Mesenchymal stem cell (in vitro differentiated cells and primary cell): ENCODE data around the gene MAP4K3.

Source experiments
- DNase-seq: peaks from one replicate; pipeline ENCODE4 v3.0.0-alpha.2; 2013
- H2AFZ ChIP-seq: one replicate; pipeline ENCODE4 v1.6.1; 2013; ENCODE audit warnings: low read depth, mild to moderate bottlenecking, control low read depth, inconsistent platforms, low read length, moderate library complexity
- H2AK5ac ChIP-seq: 2 replicates; pipeline ENCODE4 v1.6.1; 2013; ENCODE audit warnings: low read length, moderate library complexity, mild to moderate bottlenecking, inconsistent platforms; ENCODE audit not compliant: severe bottlenecking
- H2BK120ac ChIP-seq: one replicate; pipeline ENCODE4 v1.6.1; 2013; ENCODE audit warnings: low read depth, mild to moderate bottlenecking, inconsistent platforms, low read length, moderate library complexity
- H2BK12ac ChIP-seq, 2 experiments: one replicate each; pipeline ENCODE4 v1.6.1; 2013; ENCODE audit warnings: inconsistent platforms in 2 of 2, low read length in 2 of 2, mild to moderate bottlenecking in 2 of 2, moderate library complexity in 2 of 2, control low read depth in 1 of 2
- H2BK15ac ChIP-seq: one replicate; pipeline ENCODE4 v1.6.1; 2013; ENCODE audit warnings: mild to moderate bottlenecking, low read depth, inconsistent platforms; ENCODE audit not compliant: poor library complexity, severe bottlenecking
- H2BK5ac ChIP-seq: 2 replicates; pipeline ENCODE4 v1.6.1; 2013; ENCODE audit warnings: low read depth, mild to moderate bottlenecking, low read length, control low read depth, inconsistent platforms; ENCODE audit not compliant: poor library complexity, severe bottlenecking
- H3K14ac ChIP-seq, 2 experiments: one replicate each; pipeline ENCODE4 v1.6.1; 2013; ENCODE audit warnings: inconsistent platforms in 2 of 2, low read length in 2 of 2, control low read depth in 1 of 2, mild to moderate bottlenecking in 1 of 2, moderate library complexity in 1 of 2
- H3K18ac ChIP-seq, 2 experiments: one replicate each; pipeline ENCODE4 v1.6.1; 2013; ENCODE audit warnings: inconsistent platforms in 2 of 2, low read length in 2 of 2, control low read depth in 1 of 2, low read depth in 1 of 2, mild to moderate bottlenecking in 1 of 2
- H3K23ac ChIP-seq, 2 experiments: one replicate each; pipeline ENCODE4 v1.6.1; 2013; ENCODE audit warnings: inconsistent platforms in 2 of 2, low read length in 2 of 2, mild to moderate bottlenecking in 2 of 2, moderate library complexity in 2 of 2, control low read depth in 1 of 2
- H3K27ac ChIP-seq: 2 replicates; pipeline ENCODE4 v1.5.1; 2013; ENCODE audit warnings: mild to moderate bottlenecking, moderate library complexity, low read length, control low read depth, inconsistent platforms; ENCODE audit not compliant: poor library complexity, severe bottlenecking
- H3K27me3 ChIP-seq, 2 experiments: 2 replicates each; pipeline versions ENCODE4 v1.6.1 to v1.7.0; 2013; ENCODE audit warnings: low read length in 2 of 2, mild to moderate bottlenecking in 2 of 2, moderate library complexity in 2 of 2, control low read depth in 1 of 2, inconsistent platforms in 1 of 2; ENCODE audit not compliant: control insufficient read depth in 1 of 2, insufficient read depth in 1 of 2
- H3K36me3 ChIP-seq, 2 experiments: 2 replicates each; pipeline versions ENCODE4 v1.6.1 to v1.7.0; 2013; ENCODE audit warnings: low read length in 2 of 2, control low read depth in 1 of 2, inconsistent platforms in 1 of 2, low read depth in 1 of 2, mild to moderate bottlenecking in 1 of 2; ENCODE audit not compliant: insufficient read depth in 2 of 2, control insufficient read depth in 1 of 2
- H3K4ac ChIP-seq, 2 experiments: one replicate each; pipeline ENCODE4 v1.6.1; 2013; ENCODE audit warnings: inconsistent platforms in 2 of 2, low read length in 2 of 2, mild to moderate bottlenecking in 2 of 2, moderate library complexity in 2 of 2, control low read depth in 1 of 2, low read depth in 1 of 2
- H3K4me1 ChIP-seq: 2 replicates; pipeline ENCODE4 v1.6.1; 2013; ENCODE audit warnings: low read depth, low read length, control low read depth; ENCODE audit not compliant: control insufficient read depth, insufficient read depth
- H3K4me2 ChIP-seq: 2 replicates; pipeline ENCODE4 v1.6.1; 2013; ENCODE audit warnings: low read length, mild to moderate bottlenecking, inconsistent platforms; ENCODE audit not compliant: poor library complexity, severe bottlenecking
- H3K4me3 ChIP-seq, 2 experiments: 2 replicates each; pipeline versions ENCODE4 v1.5.1 to v1.7.0; 2013; ENCODE audit warnings: low read length in 2 of 2, mild to moderate bottlenecking in 2 of 2, control low read depth in 1 of 2, low read depth in 1 of 2; ENCODE audit not compliant: insufficient read depth in 1 of 2
- H3K79me1 ChIP-seq: replicated peaks from 2 replicates; pipeline ENCODE4 v1.6.1; 2013; ENCODE audit warnings: mild to moderate bottlenecking, control low read depth, low read length, inconsistent platforms; ENCODE audit not compliant: poor library complexity, severe bottlenecking
- H3K9ac ChIP-seq: 2 replicates; pipeline ENCODE4 v1.7.0; 2013; ENCODE audit warnings: mild to moderate bottlenecking, low read length, moderate library complexity
- H3K9me3 ChIP-seq: 2 replicates; pipeline ENCODE4 v1.7.0; 2013; ENCODE audit warnings: mild to moderate bottlenecking, low read length; ENCODE audit not compliant: control insufficient read depth
- H4K8ac ChIP-seq: one replicate; pipeline ENCODE4 v1.6.1; 2013; ENCODE audit warnings: inconsistent platforms, mild to moderate bottlenecking, low read length, moderate library complexity
- H4K91ac ChIP-seq: one replicate; pipeline ENCODE4 v1.6.1; 2013; ENCODE audit warnings: mild to moderate bottlenecking, low read length, inconsistent platforms
- WGBS: methylation state at CpG from one replicate; pipeline ENCODE4 v1.1.7; 2013; ENCODE audit warnings: mixed read lengths; 5-methylcytosine and 5-hydroxymethylcytosine counted together

MAP4K3 gene

DNA sequence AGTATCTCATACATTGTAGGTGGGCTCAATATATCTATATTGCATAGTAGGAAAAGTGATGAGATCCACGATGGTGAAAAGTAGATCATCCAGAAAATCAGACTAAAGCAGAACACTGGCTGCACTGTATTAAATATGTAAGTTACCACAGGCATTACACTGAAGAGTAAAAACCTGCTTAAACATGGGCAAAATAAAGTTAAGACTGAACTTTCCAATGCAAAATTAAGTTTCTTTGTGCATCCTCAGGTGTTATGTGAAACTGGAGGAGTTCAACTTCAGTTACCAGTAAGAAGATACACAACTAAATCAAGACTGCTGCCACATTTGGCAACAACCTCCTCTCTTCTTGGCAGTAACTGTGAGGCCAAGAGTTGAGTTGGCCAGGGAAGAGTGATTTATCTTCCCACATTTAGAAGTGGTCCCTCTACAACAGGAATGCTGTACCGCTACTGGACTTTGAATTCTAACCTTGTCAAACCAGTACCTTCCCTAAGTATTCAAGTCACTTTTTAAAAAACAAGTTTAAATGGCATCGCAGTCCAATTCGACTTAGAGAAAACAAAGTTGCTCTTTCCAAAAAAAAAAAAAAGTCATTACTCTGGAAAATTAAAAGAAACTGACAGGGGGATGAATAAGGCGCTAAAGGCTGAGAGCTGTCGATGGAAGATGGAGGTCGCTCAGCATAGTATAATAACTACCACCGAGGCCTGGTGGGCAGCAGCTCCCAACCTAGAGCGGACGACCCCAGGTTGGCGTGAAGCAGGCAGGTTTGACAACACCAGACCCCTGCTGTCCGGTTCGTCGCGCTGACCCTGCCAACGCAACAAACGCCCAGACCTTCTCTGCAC, 1.1 kb downstream of the MAP4K3 start:
- DNase-seq, result peak; percentile 51
- no peak overlapping the region for H2BK5ac ChIP-seq

DNA sequence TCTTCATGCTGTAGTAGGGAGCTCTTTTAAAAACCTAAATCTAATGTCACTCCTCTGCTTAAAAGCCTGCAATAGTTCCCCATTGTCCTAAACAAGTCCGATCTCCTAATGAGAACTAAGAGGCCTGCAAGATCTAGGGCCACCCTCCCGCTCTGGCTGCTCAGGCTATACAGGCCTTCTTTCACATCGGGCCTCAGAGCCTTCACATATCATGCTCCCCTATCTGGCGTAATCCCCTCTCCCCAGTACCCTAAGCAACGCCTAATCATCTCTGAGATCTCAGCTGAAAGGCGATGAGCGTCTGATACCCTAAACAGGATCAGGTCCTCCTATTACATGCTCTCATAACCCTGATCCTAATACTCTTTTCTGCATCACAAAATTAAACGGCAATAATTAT, 1.9 kb downstream of the MAP4K3 start:
- Histone ChIP-seq H3K36me3 (no peaks in the 10 kb centered on the region), H3K9me3 (no peaks in the 10 kb centered on the region), H3K27ac (peak overlapping the region; percentile 27), H3K9ac (peak overlapping the region; percentile 92), H3K79me1 (peaks cover 4% of the 10 kb centered on the region), H3K14ac (peak overlapping the region in 1 of 2 experiments; percentile 62), H3K27me3 (no peaks in the 10 kb centered on the region), H3K4me2 (peak overlapping the region; percentile 85), H2BK15ac (peak overlapping the region; percentile 36), H2AFZ (no peak overlapping the region), H3K18ac (peak overlapping the region; percentile 43 to 44), H4K8ac (no peak overlapping the region), H2AK5ac (no peak overlapping the region), H3K4ac (peak overlapping the region in 1 of 2 experiments; percentile 70), H3K4me1 (peaks cover 4% of the 10 kb centered on the region), H3K23ac (no peak overlapping the region), H4K91ac (no peak overlapping the region), H2BK120ac (no peak overlapping the region), H2BK12ac (peak overlapping the region in 1 of 2 experiments; percentile 92), H3K4me3 (peak overlapping the region; percentile 49 to 94), H2BK5ac (no peak overlapping the region)
- WGBS, result 30% methylated on average over 7 of the region's 8 CpGs
- DNase-seq, result peak; percentile 58

More for the DNA sequence above, 1.1 kb downstream of the MAP4K3 start:
- H4K8ac ChIP-seq, result peak overlapping the region; percentile 66
- WGBS, result 0% methylated on average over 14 of the region's 17 CpGs
- peak overlapping the region in 1 of 2 experiments; percentile 48 for H3K23ac ChIP-seq
- H3K4me2 ChIP-seq, result peak overlapping the region; percentile 60
- peak overlapping the region; percentile 84 to 94 for H3K4me3 ChIP-seq
- H3K36me3 ChIP-seq, result no peaks in the 10 kb centered on the region
- peak overlapping the region in 1 of 2 experiments; percentile 74 for H2BK12ac ChIP-seq
- H3K4ac ChIP-seq, result peak overlapping the region; percentile 66 to 92
- H4K91ac ChIP-seq, result peak overlapping the region; percentile 98
- H3K9ac ChIP-seq, result peak overlapping the region; percentile 92
- no peaks in the 10 kb centered on the region for H3K9me3 ChIP-seq
- peak overlapping the region; percentile 6 for H2AK5ac ChIP-seq
- H3K18ac ChIP-seq, result peak overlapping the region; percentile 93 to 96
- peak overlapping the region; percentile 97 for H2BK120ac ChIP-seq
- peak overlapping the region; percentile 46 for H2AFZ ChIP-seq
- H3K27me3 ChIP-seq, result no peaks in the 10 kb centered on the region
- peaks cover 6% of the 10 kb centered on the region for H3K4me1 ChIP-seq
- H3K79me1 ChIP-seq, result peaks cover 7% of the 10 kb centered on the region
- H3K14ac ChIP-seq, result peak overlapping the region in 1 of 2 experiments; percentile 50
- no peak overlapping the region for H2BK15ac ChIP-seq
- H3K27ac ChIP-seq, result peak overlapping the region; percentile 70

DNA sequence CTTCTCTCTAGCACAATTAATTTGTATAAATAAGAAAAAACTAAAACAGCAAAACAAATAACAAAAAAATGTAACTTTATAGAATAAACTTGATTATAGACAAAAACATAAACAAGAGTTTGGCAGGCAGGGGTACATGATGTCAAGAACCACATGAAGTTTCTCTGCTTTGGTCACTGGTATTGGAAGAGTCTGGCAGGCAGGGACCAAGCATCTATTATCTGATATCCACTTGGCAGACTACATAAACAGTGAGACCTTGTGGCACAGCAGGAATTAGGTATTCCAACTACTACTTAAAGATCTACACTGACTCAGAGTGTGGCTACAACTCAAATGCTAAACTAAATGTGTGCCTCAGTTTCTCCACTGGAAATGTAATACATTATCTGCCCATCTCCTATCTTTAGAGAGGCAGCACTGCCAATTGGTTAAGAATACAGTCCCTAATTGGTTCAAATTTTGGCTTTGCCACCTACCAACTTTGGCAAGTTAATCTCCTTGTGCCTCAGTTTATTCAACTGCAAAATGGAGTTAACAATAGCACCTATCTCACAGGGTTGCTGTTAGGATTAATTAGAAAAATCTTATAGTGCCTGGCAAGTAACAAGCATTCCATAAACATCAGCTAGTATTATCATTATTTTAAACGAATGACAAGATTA, 2.7 kb downstream of the MAP4K3 start:
- no peak overlapping the region for H2BK15ac ChIP-seq
- no peak overlapping the region for H2BK5ac ChIP-seq
- no peak overlapping the region for H4K91ac ChIP-seq
- H3K4ac ChIP-seq, result no peak overlapping the region
- no peak overlapping the region for H2BK120ac ChIP-seq
- H3K4me2 ChIP-seq, result peak overlapping the region; percentile 69
- no peak overlapping the region for H2AFZ ChIP-seq
- no peaks in the 10 kb centered on the region for H3K9me3 ChIP-seq
- H3K18ac ChIP-seq, result no peak overlapping the region
- H3K9ac ChIP-seq, result peak overlapping the region; percentile 92
- WGBS, result 86% methylated on average over 1 of the region's 1 CpG
- no peak overlapping the region for H3K23ac ChIP-seq
- H3K79me1 ChIP-seq, result peaks cover 4% of the 10 kb centered on the region
- no peak overlapping the region for H2AK5ac ChIP-seq
- H3K4me1 ChIP-seq, result peaks cover 4% of the 10 kb centered on the region
- DNase-seq, result no peak
- H3K36me3 ChIP-seq, result no peaks in the 10 kb centered on the region
- no peak overlapping the region for H4K8ac ChIP-seq
- H3K27ac ChIP-seq, result no peak overlapping the region
- H3K4me3 ChIP-seq, result peak overlapping the region in 1 of 2 experiments; percentile 94
- H3K14ac ChIP-seq, result no peak overlapping the region
- H2BK12ac ChIP-seq, result no peak overlapping the region
- no peaks in the 10 kb centered on the region for H3K27me3 ChIP-seq

DNA sequence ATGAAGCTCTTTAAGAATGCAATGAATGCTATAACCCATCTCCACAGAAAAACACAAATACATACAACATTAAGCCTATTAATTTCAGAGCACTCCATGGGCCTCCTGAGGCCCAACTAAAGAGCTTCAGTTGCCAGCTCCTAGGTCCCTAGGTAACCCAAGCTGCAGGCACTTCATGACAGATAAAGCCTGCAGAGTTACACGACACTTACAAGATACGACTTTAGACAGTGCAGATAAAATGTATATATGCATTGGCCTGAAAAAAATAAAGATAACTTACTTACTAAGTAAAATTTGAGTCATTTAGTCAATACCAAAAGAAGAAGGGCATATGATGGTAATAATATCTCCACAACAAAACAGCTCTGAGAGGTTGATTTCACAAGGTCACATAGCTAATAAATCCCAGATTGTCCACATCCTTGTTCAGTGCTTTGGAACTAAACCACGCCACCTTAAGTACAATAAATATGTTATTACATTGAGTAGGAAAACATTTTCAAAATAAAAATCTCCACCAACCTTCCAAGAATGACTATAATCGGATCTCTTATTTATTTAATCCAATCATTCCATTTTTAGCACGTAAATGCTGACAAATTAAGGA, 3.4 kb downstream of the MAP4K3 start:
- H2BK12ac ChIP-seq, result no peak overlapping the region
- peaks cover 4% of the 10 kb centered on the region for H3K4me1 ChIP-seq
- no peak overlapping the region for H2BK15ac ChIP-seq
- no peaks in the 10 kb centered on the region for H3K9me3 ChIP-seq
- no peak overlapping the region for H3K14ac ChIP-seq
- no peak overlapping the region for H3K27ac ChIP-seq
- H3K4ac ChIP-seq, result no peak overlapping the region
- H3K23ac ChIP-seq, result no peak overlapping the region
- peak overlapping the region; percentile 92 for H3K9ac ChIP-seq
- H3K18ac ChIP-seq, result no peak overlapping the region
- H3K79me1 ChIP-seq, result peaks cover 4% of the 10 kb centered on the region
- H3K4me3 ChIP-seq, result peak overlapping the region in 1 of 2 experiments; percentile 94
- 100% methylated on average over 1 of the region's 5 CpGs for WGBS
- no peak overlapping the region for H2AFZ ChIP-seq
- H2BK5ac ChIP-seq, result no peak overlapping the region
- H4K91ac ChIP-seq, result no peak overlapping the region
- peak overlapping the region; percentile 33 for H3K4me2 ChIP-seq
- H4K8ac ChIP-seq, result no peak overlapping the region
- H2AK5ac ChIP-seq, result no peak overlapping the region
- no peak for DNase-seq
- no peaks in the 10 kb centered on the region for H3K27me3 ChIP-seq
- H3K36me3 ChIP-seq, result no peaks in the 10 kb centered on the region
- H2BK120ac ChIP-seq, result no peak overlapping the region
